WI38 (cell line): ENCODE measurements around the gene DCDC2.
"Not testable (repeated sequence)": the region's sequence is repeated elsewhere in the genome, so short reads cannot be mapped to it uniquely, and the experiment has no call there.

Experiments
- H3K4me3 ChIP-seq: 2 replicates; pipeline ENCODE4 v1.5.1; 2011; ENCODE audit warnings: low read depth, mild to moderate bottlenecking, control low read depth, low read length
- CTCF ChIP-seq: IDR thresholded peaks from 2 replicates; pipeline ENCODE4 v1.5.1; 2012; ENCODE audit warnings: low read depth, mild to moderate bottlenecking, control low read depth, low read length

Gene DCDC2

GRCh38 chr6:24357336-24358218 lies at the start of gene DCDC2:
DCDC2 (minus strand) TSS chr6:24358059; CDS start chr6:24357750, 309 bp downstream.
- peak within 1 kb of the TSS; percentile 29; the same call in 1 of the 2 replicates for H3K4me3 ChIP-seq

GRCh38 chr6:24405262-24405661 lies 47.4 kb upstream of the DCDC2 start:
- H3K4me3 ChIP-seq: no peak overlapping the region
- no peak for TF ChIP-seq CTCF

More at GRCh38 chr6:24357336-24358218, at the start of gene DCDC2:
- TF ChIP-seq CTCF: no peak

- peak overlapping the region; percentile 82 for H3K4me3 ChIP-seq
Observed at GRCh38 chr6:24403501-24403824, 45.6 kb upstream of the DCDC2 start.

GRCh38 chr6:24402697-24403500 lies 45.0 kb upstream of the DCDC2 start, which contains the start of gene MRS2:
MRS2 (plus strand) TSS chr6:24402936; CDS start chr6:24403047, 111 bp downstream.
- H3K4me3 ChIP-seq: peak within 1 kb of the TSS; percentile 82
- no peak for TF ChIP-seq CTCF

More at GRCh38 chr6:24403501-24403824, 45.6 kb upstream of the DCDC2 start:
- TF ChIP-seq CTCF: no peak

GRCh38 chr6:24401458-24401857 lies 43.6 kb upstream of the DCDC2 start:
- TF ChIP-seq CTCF: no peak
- H3K4me3 ChIP-seq: no peak overlapping the region

- H3K4me3 ChIP-seq: not testable (repeated sequence)
Observed at GRCh38 chr6:24400045-24401039, 42.5 kb upstream of the DCDC2 start.

- TF ChIP-seq CTCF: no peak
- no peak overlapping the region for H3K4me3 ChIP-seq
Observed at GRCh38 chr6:24397631-24398030, 39.8 kb upstream of the DCDC2 start.
